ENCODE results near the gene SLC6A18. TPM values are rescaled to one million over a fixed set of nuclear protein-coding genes. Genes with fewer than 3 reads are reported as not detected.

Gene SLC6A18, protein sequence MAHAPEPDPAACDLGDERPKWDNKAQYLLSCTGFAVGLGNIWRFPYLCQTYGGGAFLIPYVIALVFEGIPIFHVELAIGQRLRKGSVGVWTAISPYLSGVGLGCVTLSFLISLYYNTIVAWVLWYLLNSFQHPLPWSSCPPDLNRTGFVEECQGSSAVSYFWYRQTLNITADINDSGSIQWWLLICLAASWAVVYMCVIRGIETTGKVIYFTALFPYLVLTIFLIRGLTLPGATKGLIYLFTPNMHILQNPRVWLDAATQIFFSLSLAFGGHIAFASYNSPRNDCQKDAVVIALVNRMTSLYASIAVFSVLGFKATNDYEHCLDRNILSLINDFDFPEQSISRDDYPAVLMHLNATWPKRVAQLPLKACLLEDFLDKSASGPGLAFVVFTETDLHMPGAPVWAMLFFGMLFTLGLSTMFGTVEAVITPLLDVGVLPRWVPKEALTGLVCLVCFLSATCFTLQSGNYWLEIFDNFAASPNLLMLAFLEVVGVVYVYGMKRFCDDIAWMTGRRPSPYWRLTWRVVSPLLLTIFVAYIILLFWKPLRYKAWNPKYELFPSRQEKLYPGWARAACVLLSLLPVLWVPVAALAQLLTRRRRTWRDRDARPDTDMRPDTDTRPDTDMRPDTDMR
- not detected for total RNA-seq

- no peak for DNase-seq (ENCODE audit: low spot score in 2 of 2)
- H3K27me3 ChIP-seq, result peaks cover 0 to 6% of the 10 kb centered on the region in 2 donors
- WGBS, 2 donors, result 72 to 73% methylated on average over 11 of the region's 11 CpGs
- no peaks in the 10 kb centered on the region for H3K4me1 ChIP-seq
- H3K4me3 ChIP-seq, result no peak within 1 kb of the TSS
- no peak within 1 kb of the TSS for H3K27ac ChIP-seq
- TF ChIP-seq POLR2A (IDR thresholded peaks at IDR 0.05), result no peak
- no peaks in the 10 kb centered on the region for H3K36me3 ChIP-seq
- no peaks in the 10 kb centered on the region for H3K9me3 ChIP-seq
Observed at GRCh38 chr5:1225081-1225480, at the start of gene SLC6A18. Gene SLC6A18, plus strand, starts transcription at chr5:1225381. Its CDS starts 97 bp downstream, at chr5:1225478.

GRCh38 chr5:1175801-1176472, 49.2 kb upstream of the SLC6A18 start:
- Histone ChIP-seq H3K27ac (no peak overlapping the region), H3K36me3 (no peaks in the 10 kb centered on the region), H3K4me1 (peaks cover 0 to 4% (median 0%) of the 10 kb centered on the region in 4 donors), H3K9me3 (no peaks in the 10 kb centered on the region), H3K27me3 (peaks cover 0 to 6% of the 10 kb centered on the region in 2 donors), H3K4me3 (no peak overlapping the region)
- DNase-seq (ENCODE audit: low spot score in 2 of 2), result no peak
- WGBS, 2 donors, result 88 to 92% methylated on average over 19 to 26 of the region's 26 CpGs
- TF ChIP-seq EP300 (IDR thresholded peaks at IDR 0.05) (no peak), POLR2A (IDR thresholded peaks at IDR 0.05) (no peak), CTCF (IDR thresholded peaks at IDR 0.05) (no peak)

DNA sequence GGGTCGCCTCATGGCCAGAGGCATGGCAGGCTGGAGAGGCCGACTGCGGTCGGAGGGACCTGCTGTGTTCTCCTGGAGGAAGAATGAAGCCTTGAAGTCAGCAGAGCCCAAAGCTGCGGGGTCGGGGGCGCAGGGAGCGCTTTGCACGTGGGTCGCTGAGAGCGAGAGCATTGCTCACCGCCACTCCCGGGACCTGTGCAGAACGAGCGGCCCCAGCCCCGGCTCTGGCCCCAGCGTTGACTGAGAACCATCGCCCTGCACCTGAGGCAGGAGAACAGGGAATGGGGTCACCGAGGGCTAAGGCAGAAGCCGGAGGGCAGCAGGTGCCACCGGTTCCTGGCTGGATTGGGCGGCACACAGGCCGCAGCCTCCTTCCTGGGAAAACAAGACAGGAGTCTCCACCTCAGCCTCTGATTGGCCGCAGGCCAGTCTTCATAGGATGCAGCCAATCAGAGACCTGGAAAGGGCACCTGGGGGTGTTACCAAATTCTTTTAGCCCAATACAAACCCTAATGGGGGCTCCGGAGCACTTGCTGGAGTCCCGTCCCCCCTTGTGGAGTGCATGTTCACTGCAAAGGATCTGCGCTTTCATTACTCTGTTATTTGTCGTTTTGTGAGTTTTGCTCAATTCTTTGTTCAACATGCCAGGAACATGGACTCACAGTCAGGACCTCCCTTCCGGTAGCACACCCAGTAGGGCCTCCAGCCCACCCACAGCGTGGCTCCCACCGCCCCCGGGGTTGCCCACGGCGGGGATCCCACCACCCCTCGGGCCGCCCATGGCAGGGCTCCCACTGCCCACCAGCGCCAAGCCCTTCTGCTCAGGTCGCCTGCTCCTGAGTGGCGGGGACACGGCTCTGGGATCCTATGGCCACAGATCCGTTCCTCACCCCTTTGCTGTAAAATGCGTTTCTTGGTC, 48.4 kb upstream of the SLC6A18 start:
- Histone ChIP-seq H3K4me1 (peaks cover 0 to 4% (median 0%) of the 10 kb centered on the region in 4 donors), H3K9me3 (no peaks in the 10 kb centered on the region), H3K36me3 (no peaks in the 10 kb centered on the region), H3K27me3 (peaks cover 0 to 7% of the 10 kb centered on the region in 2 donors), H3K4me3 (no peak overlapping the region), H3K27ac (no peak overlapping the region)
- no peak for TF ChIP-seq CTCF (IDR thresholded peaks at IDR 0.05)
- TF ChIP-seq POLR2A (IDR thresholded peaks at IDR 0.05), result no peak
- TF ChIP-seq EP300 (IDR thresholded peaks at IDR 0.05), result no peak
- 85% methylated on average over 42 of the region's 42 CpGs for WGBS, 2 donors
- no peak for DNase-seq (ENCODE audit: low spot score in 2 of 2)

DNA sequence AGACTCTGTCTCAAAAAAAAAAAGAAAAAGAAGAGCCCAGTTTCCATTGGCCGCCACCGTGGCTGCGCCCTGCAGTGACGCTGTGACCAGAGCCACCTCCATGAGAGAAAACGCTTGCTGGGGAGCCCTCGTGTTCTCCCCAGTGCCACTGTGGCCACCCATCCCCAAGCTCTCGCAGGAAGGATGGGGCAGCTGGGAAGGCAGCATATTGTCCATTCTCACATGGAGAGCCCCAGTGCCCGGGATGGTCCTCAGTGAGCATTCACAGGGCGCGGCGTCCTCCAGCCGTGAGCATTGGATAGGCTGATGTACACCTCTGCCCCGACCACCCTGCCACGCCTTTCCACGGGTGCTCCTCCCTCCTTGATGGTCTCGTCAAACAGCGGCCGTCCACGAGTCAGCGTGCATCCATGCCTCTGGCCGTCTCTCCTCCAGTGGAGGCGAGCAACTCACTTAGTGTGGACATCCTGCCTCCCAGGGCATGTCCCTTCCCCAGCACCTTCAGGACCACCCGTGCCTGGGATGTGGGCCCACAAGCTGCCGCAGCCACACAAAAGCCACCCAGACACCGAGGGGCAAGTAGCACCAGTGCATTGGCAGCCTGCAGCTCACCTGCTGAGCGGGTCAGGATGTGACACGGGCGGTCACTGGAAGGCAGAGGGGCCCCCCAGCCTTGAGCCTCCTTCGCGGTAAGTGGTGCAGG, 47.2 kb upstream of the SLC6A18 start:
- DNase-seq (ENCODE audit: low spot score in 2 of 2), result no peak
- WGBS, 2 donors, result 87 to 91% methylated on average over 22 to 23 of the region's 30 CpGs
- peaks cover 0 to 12% (median 2%) of the 10 kb centered on the region in 4 donors for H3K4me1 ChIP-seq

More for the DNA sequence above, 47.2 kb upstream of the SLC6A18 start:
- Histone ChIP-seq H3K4me3 (no peak overlapping the region), H3K27me3 (peaks cover 0 to 7% of the 10 kb centered on the region in 2 donors), H3K27ac (no peak overlapping the region), H3K9me3 (no peaks in the 10 kb centered on the region), H3K36me3 (no peaks in the 10 kb centered on the region)
- no peak for TF ChIP-seq POLR2A (IDR thresholded peaks at IDR 0.05)
- no peak for TF ChIP-seq CTCF (IDR thresholded peaks at IDR 0.05)
- no peak for TF ChIP-seq EP300 (IDR thresholded peaks at IDR 0.05)

All from tibial nerve (tissue), 4 donors.